Stimulated activated CD8-positive, alpha-beta memory T cell treated with anti-CD3 and anti-CD28 coated beads, Interleukin-4, amount 100 ng/mL, for 1 hour (primary cell): ENCODE measurements around the gene ANGPT4.

Experiments used
- DNase-seq, 2 donors: peaks; one replicate each; pipeline ENCODE4 v3.0.0-alpha.2; 2020; ENCODE audit warnings: low read depth in 2 of 2, low spot score in 1 of 2

Gene ANGPT4

GRCh38 chr20:826695-827323, 89.3 kb downstream of the ANGPT4 start:
- no peak for DNase-seq

GRCh38 chr20:825710-826421, 90.3 kb downstream of the ANGPT4 start:
- DNase-seq = no peak

GRCh38 chr20:824916-825315, 91.2 kb downstream of the ANGPT4 start:
- DNase-seq = no peak

GRCh38 chr20:824490-824889, 91.6 kb downstream of the ANGPT4 start:
- DNase-seq = no peak

- no peak for DNase-seq
Observed at GRCh38 chr20:823574-823902, 92.6 kb downstream of the ANGPT4 start.

- no peak for DNase-seq
Observed at GRCh38 chr20:822651-823573, 93.2 kb downstream of the ANGPT4 start.

- no peak for DNase-seq
Observed at GRCh38 chr20:821731-822065, 94.4 kb downstream of the ANGPT4 start.

GRCh38 chr20:821046-821730, 94.9 kb downstream of the ANGPT4 start:
- no peak for DNase-seq

- DNase-seq = no peak
Observed at GRCh38 chr20:820323-820953, 95.7 kb downstream of the ANGPT4 start.
